NCI-H526 treated with DMSO at 0.1 percent for 48 hours (cell line): ENCODE measurements around the gene ELAC2.

Experiments used
- DNase-seq: peaks from one replicate; lab custom pipeline; 2025; lab: John Stamatoyannopoulos, UW

The ELAC2 gene

DNA sequence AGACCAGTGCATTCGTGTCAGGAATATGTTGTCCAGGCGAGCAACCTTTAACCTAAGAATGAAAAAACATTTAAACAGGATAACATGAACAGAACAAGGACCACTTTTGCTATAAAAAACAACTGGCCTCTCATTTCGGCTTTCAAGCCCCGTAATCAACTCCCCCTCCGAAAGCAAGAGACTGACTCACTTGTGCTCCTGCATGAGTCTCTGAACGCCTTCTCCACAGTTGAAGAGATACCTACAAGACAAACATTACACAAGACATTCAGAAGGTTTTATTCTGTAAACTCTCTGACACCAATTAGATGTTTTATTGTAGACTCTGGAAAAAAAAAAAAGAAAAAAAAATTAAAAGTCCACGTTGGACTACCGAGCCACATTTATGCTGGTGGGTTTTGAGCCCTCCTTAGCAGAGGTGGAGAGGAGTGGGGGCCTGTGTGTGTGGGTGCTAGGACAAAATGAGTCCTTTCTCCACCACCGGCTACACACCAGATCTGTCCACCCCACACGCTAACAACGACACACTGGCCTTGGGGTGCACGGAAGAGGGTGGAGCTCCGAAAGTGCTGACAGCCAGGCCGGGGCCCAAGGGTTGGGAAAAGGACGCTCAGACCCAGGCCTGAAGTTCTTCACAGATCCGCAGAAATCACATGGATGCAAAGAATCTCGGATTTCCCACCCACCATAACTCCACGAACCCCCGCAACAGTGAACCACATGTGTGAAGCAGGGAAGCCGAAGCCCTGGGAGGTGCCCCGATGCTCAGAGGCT lies 759 bp downstream of the ELAC2 start:
- DNase-seq = no peak

- DNase-seq = no peak
Measured at GRCh38 chr17:13014801-13015200, 3.0 kb downstream of the ELAC2 start.

DNA sequence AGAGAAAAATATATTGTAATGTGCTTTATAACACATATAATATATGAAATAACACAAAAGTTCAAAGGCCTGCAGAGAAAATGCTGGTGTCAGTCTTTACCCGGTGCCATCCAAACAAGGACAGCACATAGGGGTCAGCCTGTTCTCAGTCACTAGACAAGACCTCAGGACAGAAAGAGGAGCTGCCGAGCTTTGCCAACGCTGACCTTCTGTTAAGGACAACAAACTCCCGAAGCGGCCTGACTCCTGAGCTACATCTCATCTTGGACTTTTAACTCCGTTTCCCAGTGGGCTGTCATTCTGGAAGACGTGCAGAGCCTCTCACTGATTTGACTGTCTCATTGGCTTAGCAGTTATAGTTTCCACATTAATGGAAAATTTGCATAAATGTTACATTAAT lies 6.9 kb downstream of the ELAC2 start:
- DNase-seq = no peak

DNA sequence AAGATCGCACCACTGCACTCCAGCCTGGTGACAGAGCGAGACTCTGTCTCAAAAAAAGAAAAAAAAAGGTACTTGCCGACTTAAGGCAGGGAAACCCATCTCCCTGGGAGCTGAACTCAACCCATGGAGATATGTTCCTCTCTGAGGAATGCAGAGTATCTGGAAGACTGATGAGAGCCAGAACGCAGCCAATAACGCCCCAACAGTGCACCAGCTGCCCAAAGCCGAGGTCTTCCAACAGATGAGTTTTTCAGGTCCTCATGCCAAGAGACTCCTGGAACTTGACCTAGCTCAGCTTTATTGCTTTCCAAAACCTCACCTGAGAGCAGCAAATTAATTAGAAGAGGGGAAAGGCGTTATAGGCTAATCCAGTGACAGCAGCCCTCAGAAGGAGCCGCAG lies 9.4 kb downstream of the ELAC2 start:
- DNase-seq = no peak

- no peak for DNase-seq
Measured at GRCh38 chr17:13005530-13005929, 12.3 kb downstream of the ELAC2 start.

DNA sequence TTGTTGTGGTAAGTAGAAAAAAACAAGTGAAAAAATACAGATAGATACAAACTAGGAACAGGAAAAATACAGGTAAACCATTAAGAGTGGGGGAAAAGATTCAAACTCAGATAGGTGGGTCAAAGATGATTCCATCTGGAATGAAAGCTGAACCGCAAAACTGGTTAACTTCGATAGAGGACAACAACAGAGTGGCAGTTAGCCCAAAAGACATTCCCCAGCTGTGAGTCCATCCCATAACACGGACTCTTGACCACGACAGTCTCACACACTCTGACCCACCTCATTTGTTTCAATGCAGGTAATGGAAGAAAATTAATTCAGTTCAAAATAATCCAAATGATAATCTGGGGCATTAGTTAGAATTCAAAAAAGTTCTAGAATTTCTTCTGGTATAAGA lies 13.5 kb downstream of the ELAC2 start:
- DNase-seq = no peak

GRCh38 chr17:13003927-13004326 lies 13.9 kb downstream of the ELAC2 start:
- DNase-seq = no peak

DNA sequence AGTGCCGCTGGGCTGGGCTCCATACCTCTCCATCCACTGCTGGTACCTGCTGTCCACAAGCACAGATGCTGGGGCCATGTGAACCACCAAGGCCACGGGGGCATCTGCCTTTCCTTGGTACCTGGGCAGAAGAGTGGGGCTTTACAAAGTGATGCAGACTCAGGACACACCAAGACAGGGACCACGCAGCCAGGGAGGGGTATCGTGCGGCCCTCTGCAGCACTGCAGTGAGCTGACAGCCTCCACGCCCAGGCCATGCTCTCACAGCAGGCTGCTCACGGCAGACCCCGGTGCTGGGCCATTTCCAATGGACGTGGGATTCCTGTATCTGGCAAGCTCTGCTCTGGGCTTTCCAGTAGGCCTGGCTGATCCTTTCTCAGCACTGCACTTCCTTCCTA lies 14.4 kb downstream of the ELAC2 start:
- DNase-seq = no peak

- peak; percentile 10 for DNase-seq
Measured at GRCh38 chr17:13002761-13003453, 14.9 kb downstream of the ELAC2 start.

GRCh38 chr17:13001991-13002615 lies 15.7 kb downstream of the ELAC2 start:
- DNase-seq = no peak

DNA sequence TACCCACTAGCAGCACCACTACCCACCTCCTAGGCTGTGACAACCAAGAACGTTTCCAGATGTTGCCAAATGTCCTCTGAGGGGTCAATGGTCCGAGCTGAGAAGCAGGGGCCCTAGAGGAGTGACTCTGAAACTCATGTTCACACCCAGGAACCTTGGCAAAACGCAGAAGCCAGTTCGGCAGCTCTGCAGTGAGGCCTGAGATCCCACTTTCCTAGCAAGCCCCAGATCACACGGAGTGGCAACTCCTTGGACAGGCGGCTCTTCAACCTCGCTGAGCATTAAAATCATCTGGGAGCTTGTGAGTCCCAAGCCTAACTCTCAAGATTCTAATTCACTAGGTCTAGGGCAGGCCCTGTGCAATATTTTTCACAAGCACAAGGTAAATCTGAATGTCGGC lies 17.3 kb downstream of the ELAC2 start:
- DNase-seq = no peak

- DNase-seq = no peak
Measured at GRCh38 chr17:12998874-12999273, 19.0 kb downstream of the ELAC2 start.

DNA sequence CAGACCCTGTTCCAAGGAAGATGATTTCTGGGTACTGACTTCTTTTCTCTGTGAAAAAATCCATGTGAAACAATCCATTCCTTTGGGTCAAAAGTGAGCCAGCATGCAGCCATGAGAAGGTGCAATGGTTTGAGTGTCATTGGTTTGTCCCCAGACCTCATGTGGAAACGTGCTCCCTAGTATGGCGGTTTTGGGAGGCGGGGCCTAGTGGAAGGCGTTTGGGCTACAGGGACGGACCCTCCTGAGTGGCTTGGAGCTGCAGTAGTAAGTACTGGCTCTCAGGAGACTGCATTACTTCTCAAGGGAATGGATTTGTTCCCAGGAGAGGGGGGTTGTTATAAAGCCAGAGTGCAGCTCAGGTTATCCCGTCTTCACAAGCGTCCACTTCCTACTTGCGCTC lies 19.4 kb downstream of the ELAC2 start:
- DNase-seq = no peak

- no peak for DNase-seq
Measured at GRCh38 chr17:12996941-12997340, 20.9 kb downstream of the ELAC2 start.

DNA sequence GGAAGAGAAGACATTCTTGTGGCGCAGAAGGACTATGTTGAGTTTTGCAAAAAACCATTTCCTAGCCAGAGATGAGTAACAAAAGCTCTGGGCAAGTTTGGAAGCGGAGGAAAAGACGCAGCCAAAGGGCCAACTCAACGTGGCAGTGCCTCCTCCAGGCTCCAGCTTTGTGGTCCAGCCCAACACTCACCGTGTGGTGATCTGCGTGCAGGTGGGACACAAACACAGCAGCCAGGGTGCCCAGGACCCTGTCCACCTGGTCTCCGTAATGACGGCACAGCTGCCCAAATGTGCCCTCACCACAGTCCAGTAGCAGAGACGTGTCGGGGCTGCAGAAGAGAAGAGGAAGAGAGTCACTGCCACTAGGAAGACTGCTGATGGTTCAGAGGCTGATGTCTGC lies 21.5 kb downstream of the ELAC2 start:
- DNase-seq = no peak

DNA sequence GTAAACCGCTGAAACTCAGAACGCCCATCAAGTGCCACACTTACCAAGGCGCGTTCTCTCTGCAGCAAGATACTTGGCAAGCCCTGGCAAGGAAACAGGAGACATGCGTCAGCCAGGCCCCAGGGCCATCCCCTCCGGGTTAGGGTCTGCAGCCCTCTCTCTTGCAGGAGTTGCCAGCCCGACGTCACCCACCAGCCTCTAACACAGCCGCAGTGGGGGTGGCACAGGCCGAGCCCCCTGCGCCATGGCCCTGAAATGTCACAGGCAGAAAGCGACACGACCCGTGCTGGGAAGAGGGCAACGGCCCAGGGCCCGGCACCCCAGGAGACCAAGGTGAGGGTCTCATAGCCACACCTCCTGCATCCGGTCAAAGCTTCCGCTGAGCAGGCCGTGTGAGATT lies 21.9 kb downstream of the ELAC2 start:
- no peak for DNase-seq

DNA sequence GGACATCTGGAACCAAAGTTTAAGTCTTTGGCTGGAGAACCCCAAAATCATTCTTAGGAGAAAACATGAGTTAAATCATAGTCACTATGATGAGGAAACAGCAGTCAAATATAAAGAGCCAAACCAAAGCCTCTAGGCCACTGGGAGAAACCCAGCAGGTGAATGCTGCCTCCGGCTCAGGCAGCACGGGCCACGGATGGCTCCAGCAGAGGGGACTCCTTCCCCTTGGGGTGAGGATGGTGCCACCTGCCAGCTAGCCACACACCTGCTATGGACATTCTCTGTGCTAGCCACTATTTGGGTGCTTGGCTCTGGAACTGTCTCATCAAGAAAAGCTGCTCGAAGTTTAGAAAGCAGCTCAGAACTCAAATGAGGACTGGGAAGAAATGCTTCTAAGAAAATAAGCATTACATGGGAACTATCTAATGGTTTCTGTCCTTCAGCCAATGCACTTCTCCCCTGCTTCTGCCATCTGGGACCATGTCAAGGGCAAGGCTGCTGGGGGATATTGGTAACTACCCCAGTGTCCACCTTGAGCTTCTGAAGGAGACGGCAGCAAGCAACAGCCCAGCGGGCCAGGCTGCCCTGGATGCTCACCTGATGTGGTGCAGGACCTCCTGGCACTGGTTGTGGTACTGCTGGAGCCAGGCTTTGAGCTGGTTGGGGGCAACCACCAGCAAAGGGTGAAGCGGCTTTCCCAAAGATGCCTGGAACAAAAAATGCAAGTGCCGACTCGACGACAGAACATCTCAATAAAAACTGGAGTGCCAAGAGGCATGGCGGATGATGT lies 22.5 kb downstream of the ELAC2 start:
- no peak for DNase-seq

DNA sequence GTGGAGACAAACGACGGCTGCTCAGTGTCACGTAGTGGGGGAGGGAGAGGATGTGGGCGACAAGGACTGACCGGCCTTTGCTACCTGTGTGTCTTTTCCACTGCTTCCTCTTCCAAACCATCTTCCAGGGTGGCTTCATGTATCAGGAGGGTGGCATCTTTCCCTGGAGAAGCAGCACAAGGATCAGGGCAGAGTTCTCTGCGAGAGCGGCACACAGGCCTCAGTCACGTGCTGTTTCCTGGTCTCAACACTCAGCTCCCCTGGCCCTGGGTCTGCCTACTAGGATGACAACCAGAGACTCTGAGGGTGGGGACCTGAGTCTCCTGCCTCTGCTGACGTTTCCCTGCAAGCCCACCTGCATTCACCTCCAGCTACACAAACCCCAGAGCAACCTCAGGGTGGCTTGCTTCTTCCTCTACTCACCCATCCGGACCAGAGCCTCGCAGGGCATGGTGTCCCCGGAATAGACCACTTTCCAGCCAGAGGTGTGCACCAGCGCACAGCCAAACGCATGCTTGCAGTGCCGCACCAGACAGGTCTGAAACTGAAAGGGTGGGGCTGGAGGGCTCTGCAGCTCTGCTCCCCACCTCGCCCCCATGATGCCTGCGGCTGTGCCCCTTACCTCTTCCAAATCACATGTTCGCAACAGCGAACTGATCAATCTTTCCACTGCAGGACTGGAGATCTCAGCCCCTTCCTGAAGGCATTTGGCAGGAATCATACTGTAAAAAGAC lies 23.3 kb downstream of the ELAC2 start:
- no peak for DNase-seq

DNA sequence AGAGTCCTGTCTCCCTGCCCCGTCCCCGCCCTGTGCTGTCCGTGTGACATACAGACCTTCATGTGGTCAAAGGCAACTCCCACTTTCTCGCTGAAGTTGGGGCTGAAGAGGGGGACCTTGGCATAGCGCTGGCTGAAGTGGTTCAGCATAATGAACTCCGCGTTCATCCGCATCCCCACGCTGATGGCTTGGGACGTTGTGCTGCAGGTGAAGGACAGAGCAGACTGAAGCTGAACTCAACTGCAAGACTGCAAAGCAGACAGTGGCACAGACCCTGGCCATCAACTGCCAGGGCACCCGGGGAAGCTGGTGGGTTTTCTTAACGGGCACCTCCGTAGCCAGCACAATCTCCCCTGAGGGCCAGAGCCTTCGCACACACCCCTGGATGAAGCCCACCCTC lies 24.2 kb downstream of the ELAC2 start:
- DNase-seq = no peak

DNA sequence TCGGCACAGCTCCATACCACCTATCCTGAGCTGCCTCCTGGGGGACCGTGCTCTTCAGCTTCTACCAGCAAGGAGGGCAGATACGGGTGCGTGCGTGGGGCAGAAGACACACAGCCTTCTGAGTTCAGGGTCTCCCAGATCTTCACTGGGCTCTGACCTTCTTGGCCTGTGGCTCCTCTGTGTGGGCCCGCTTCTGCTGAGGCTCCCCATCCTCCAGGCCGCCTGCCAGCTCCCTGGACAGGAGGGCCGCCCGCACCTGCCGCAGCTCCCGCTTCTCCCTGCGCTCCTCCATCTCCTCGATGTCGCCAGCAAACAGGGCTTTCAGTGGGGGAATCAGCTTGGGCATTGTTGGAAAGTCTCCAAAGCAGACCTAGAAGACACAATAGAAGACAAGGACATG lies 25.2 kb downstream of the ELAC2 start:
- DNase-seq = no peak

DNA sequence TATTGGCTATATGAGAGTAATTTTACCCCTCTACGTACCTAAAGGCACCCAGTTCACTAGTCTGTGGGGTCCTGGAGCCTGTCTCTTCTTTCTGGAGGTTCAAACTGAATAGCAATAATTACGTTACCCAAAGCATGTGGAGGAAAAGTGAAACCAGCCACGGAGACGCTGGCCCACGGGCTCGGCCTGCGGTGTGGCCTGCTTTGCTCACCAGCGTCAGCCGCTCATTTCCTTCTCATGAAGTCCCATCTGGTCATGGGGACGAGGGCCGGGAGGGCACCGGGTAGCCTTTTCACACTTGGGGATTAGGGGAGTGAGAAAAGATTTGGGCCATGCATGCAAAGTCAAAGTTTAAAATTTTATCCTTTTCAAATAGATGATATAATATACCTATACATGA lies 26.9 kb downstream of the ELAC2 start:
- DNase-seq = no peak
